GM19328 (cell line): ENCODE results near the gene ARSG.
"Not testable (repeated sequence)": the region's sequence is repeated elsewhere in the genome, so short reads cannot be mapped to it uniquely, and the experiment has no call there.

Source experiments
- ATAC-seq: cut with Tn5 transposase; IDR thresholded peaks from one replicate; pipeline ENCODE4 v1.9.1; 2021; ENCODE audit warnings: mild to moderate bottlenecking, moderate library complexity; ENCODE audit not compliant: unreplicated experiment

Gene ARSG

GRCh38 chr17:68327823-68328557, 36.7 kb downstream of the ARSG start:
- ATAC-seq: no peak

DNA sequence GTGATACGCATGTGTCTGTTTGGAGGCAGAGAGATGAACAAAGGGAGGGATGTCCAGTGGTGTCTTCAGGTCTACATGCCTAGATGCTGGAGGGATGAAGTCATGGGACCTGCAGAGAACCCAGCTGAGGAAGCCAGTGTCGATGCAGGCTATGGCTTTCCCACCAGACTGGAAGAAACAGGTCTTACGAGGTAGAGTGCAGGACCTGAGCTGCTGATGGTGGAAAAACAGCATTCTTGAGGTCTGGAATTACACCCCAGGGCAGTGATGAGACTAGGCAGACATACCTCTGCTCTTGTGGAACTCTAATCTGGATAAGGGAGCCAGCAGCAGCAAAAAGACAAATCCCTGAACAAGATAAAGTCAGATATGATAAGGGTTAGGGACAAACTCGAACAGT, 37.4 kb downstream of the ARSG start:
- ATAC-seq: no peak

DNA sequence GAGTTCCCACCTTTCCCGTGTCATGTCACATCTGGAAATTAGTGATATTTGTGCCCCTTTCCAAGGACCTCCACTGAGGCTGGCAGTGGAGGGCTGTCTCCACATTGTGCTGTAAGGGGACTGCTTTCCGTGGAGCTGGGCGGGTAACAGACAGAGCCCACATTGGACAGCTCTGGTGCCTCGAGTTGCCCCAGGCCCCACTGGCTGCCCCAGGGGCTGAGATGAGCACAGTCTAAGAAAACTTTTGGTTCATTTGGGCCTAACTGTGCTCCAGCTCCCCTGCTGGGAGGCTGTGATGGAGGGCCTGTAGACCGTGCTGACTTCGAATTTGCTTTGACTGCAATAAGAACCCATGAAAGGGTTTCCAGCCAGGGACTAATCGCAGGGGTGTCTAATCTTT, 38.0 kb downstream of the ARSG start:
- ATAC-seq: no peak

- ATAC-seq: not testable (repeated sequence)
Measured at GRCh38 chr17:68331932-68332331, 40.6 kb downstream of the ARSG start.

GRCh38 chr17:68334393-68334792, 43.1 kb downstream of the ARSG start:
- ATAC-seq: no peak

DNA sequence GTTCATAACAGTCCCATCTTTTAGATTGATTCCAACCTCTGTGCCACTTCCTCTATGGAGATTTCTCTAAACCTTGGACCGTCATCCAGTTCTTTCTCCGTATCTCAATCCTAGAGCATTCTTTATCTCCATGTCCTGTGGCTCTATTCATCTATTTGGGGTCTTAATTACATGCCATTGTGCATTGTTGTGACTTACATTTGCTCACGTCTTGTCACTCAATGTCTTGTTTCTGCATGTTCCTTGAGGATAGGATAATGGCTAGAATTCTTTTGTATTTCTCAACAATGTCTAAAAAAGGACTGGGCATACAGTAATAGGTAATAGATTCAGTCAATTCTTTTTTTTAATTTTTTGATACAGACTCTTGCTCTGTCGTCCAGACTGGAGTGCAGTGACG, 50.2 kb downstream of the ARSG start:
- no peak for ATAC-seq

DNA sequence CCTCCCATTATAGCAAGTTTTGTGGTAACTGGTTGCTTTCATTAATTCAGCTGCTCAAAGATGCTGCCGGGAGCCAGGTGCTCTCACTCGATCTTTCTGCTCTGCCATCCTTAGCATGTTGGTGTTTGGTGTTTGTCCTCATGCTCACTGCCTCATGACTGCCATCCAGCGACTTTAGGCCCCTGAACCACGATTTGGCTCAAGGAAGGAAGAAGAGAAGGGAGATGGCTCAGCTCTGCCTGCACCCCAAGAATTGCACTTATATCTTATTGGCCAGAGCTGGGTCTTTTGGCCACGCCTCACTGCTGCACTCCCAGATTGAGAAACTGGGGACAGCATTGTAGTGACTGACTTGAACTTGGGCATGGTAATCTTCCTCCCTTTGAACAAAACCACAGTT, 52.7 kb downstream of the ARSG start:
- ATAC-seq: no peak

- ATAC-seq: no peak
Measured at GRCh38 chr17:68344701-68345136, 53.4 kb downstream of the ARSG start.

GRCh38 chr17:68346448-68346847, 55.2 kb downstream of the ARSG start:
- ATAC-seq: peak; percentile 67

DNA sequence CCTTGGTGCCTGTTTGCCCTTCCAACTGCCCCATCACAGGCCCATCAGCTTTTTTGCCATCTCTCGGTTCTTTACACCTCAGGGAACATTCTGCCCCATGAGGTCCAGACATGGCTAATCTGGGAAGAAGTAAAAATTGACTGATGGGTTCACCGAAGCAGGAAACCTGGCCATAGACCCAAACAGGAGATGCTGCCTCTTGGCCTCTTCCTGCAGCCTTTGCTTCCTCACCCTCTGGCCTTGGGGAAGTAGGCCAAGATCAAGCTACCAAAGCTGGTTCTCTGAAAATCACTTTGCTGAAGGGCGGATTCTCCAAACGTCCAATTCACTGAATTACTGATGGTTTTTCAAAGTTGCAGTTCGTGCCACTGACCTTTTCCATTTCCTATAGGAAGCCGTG, 56.1 kb downstream of the ARSG start:
- ATAC-seq: no peak

GRCh38 chr17:68349157-68349556, 57.9 kb downstream of the ARSG start:
- ATAC-seq: no peak

DNA sequence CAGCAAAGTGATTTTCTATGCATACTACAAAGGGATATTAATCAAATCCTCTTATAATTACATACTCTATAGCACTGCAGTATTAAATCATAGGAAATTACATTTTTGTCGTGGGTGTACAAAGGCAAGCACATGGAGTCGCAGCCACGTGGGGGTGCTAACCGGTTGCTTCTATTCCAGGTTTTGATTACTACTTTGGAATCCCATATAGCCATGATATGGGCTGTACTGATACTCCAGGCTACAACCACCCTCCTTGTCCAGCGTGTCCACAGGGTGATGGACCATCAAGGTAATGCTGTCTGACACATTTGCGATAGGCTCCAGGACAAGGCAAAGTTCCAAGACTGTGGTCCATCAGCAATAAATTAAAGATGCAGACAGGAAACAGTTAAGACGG, 60.1 kb downstream of the ARSG start:
- no peak for ATAC-seq

GRCh38 chr17:68352041-68352440, 60.7 kb downstream of the ARSG start:
- no peak for ATAC-seq

DNA sequence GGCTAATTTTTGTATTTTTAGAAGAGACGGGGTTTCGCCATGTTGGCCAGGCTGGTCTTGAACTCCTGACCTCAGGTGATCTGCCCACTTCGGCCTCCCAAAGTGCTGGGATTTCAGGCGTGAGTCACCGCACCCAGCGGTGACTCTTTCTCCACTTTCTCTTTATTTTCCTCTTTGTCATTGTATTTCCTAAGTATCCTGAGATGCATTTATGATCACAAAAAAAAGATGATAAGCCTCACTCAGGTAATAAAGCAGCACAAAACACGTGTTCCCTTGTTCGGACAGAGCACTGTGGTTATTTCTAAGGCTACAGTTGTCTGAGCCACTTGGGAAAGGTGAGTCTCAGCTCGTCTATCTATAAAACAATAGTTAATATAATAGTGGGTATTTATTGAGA, 61.4 kb downstream of the ARSG start:
- ATAC-seq: not testable (repeated sequence)

DNA sequence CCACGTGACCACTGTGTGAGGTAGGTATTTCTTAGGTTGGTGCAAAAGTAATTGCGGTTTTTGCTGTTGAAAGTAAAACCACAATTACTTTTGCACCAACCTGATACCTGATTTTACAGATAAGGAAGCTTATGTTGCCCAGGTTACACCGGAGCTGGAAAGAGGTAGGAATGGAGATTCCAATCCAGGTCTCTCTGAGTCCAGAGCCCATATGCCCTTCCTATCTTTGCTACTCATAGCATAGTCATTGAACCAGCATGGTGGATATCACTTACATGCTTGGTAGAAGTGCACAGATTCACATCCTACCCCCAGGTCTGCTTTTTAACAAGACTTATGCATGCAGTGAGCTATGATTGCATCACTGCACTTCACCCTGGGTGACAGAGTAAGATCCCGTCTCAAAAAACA, 61.8 kb downstream of the ARSG start:
- no peak for ATAC-seq

- not testable (repeated sequence) for ATAC-seq
Measured at GRCh38 chr17:68354311-68354710, 63.0 kb downstream of the ARSG start.

DNA sequence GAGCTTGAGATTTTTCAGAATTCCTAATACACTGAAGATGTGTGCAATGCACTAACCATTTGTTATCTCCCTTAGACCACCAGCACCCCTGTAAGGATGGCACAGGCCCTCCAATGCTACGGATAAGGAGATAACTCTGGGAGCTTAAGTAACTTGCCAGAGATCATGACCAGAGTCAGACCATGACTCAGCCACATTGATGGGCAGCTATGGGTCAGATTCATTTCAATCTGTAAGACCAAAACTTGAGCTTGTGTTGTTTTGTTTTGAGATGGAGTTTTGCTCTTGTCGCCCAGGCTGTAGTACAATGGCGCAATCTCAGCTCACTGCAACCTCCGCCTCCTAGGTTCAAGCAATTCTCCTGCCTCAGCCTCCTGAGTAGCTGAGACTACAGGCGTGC, 63.8 kb downstream of the ARSG start:
- not testable (repeated sequence) for ATAC-seq

DNA sequence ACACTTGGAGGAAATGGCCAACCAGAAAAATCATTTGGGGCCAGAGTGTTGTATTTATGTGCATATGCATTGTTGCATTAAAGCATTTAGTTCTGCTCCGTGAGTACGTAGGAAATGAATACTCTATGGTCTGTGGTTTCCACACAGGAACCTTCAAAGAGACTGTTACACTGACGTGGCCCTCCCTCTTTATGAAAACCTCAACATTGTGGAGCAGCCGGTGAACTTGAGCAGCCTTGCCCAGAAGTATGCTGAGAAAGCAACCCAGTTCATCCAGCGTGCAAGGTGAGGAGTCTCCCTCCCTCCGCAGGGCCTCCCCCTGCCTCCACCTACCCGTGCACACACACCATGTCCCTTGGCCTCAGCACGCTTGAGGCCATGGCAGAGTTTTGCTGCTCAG, 65.2 kb downstream of the ARSG start:
- ATAC-seq: peak; percentile 69

GRCh38 chr17:68356949-68357455, 65.7 kb downstream of the ARSG start:
- ATAC-seq: no peak

GRCh38 chr17:68357886-68358285, 66.6 kb downstream of the ARSG start:
- no peak for ATAC-seq

DNA sequence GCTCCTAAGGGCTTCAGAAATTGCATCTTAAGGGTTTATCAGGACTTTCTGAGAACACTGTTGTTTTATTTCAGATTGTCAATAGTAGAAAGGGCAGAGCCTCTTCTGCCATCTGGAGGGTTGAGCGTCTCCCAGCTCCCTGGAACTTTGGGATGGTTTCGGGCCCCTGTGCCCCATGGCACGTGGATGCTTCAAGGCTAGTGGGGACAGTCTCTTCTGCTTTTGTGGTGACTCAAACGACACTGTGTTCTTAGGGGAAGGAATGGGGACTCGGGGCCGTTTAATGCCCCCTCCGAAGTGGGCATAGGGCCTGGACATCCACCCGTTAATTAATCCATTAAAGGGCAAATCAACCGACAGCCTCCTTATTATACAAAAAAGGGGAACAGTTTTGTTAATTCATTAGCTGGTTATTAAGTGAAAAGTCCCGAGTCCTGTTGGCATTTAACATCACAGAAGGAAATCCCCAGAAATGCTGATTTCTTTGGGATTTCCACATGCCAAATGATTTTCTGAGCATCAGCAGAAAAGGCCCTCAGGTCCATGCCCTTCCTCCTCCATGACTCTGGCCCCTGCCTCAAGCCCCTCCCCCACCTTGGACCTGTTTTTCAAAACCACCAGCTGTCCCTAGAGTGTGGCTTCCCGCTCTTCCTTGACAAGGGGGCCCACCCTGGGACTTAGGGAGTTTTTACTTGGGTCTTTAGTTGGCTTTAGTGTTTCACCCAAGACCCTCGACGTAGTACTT, 68.7 kb downstream of the ARSG start:
- ATAC-seq: no peak

- no peak for ATAC-seq
Measured at GRCh38 chr17:68365469-68365868, 74.2 kb downstream of the ARSG start.
